ENCODE results near the gene KAZN.

KAZN gene

DNA sequence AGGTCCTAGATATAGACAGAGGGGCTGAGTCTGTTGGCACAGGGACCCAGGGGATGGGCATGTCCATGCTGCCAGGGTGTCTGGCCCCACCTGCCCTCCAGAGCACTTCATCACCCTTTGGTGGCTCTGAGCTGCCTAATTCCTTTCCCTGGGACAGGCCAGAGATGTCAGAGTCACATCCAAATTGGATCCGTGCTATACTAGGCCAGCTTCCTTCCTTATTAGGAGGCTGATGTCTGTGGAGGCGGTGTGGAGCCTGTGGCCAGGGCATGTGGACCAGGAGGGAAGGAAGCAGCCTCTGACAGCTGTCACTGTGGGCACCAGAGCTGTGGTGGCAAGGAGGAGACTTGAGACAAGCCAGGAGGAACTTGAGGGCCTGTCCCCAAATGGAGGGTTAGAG lies 477.3 kb downstream of the KAZN start:
- H3K4me3 ChIP-seq (ENCODE audit: low read length): no peak overlapping the region
- TF ChIP-seq, protein P1, sequence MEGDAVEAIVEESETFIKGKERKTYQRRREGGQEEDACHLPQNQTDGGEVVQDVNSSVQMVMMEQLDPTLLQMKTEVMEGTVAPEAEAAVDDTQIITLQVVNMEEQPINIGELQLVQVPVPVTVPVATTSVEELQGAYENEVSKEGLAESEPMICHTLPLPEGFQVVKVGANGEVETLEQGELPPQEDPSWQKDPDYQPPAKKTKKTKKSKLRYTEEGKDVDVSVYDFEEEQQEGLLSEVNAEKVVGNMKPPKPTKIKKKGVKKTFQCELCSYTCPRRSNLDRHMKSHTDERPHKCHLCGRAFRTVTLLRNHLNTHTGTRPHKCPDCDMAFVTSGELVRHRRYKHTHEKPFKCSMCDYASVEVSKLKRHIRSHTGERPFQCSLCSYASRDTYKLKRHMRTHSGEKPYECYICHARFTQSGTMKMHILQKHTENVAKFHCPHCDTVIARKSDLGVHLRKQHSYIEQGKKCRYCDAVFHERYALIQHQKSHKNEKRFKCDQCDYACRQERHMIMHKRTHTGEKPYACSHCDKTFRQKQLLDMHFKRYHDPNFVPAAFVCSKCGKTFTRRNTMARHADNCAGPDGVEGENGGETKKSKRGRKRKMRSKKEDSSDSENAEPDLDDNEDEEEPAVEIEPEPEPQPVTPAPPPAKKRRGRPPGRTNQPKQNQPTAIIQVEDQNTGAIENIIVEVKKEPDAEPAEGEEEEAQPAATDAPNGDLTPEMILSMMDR (conservative IDR thresholded peaks at IDR 0.05; ENCODE audit: low read length): no peak
- DNase-seq (ENCODE audit: low read depth): no peak

DNA sequence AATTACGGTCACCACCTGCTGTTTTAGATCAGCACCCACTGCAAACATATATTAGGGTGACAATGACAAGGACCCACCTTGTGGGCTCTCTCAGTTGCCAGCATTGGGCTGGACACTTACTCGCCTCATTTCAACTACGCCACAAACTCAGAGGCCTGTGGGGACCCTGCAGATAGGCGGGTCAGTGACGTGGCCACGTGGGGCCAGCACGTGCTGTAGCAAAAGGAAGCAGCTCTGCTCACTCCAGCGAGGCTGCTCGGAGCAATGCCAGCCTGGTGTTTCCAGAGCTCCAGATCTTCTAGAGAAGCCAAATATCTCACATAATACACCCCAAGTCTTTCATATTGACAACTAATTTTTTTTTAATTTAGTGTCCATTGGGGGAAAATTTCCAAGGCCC lies 478.3 kb downstream of the KAZN start:
- no peak overlapping the region for H3K4me3 ChIP-seq (ENCODE audit: low read length)
- no peak for DNase-seq (ENCODE audit: low read depth)
- TF ChIP-seq, protein P1 (conservative IDR thresholded peaks at IDR 0.05; ENCODE audit: low read length): no peak

DNA sequence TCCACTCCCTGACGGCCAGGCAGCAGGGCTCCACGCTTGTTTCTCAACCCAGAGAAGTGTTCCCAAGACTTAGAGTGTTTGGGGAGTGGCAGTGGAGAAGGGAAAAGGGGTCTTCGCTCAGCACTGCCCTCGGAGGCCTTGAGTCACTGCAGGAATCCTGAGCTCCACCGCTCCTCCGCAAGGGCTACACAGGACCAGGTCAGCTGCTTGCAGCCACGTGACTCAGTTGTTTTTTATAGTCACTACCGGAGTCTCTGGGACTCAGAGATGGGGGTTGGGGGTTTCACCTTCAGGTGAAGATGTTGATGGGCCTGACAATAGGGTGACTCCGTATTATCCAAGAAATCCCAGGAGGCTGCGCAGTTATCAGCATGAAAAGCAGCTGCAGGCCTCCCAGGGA lies 478.9 kb downstream of the KAZN start:
- no peak for DNase-seq (ENCODE audit: low read depth)
- no peak overlapping the region for H3K4me3 ChIP-seq (ENCODE audit: low read length)
- TF ChIP-seq, protein P1 (conservative IDR thresholded peaks at IDR 0.05; ENCODE audit: low read length): no peak

DNA sequence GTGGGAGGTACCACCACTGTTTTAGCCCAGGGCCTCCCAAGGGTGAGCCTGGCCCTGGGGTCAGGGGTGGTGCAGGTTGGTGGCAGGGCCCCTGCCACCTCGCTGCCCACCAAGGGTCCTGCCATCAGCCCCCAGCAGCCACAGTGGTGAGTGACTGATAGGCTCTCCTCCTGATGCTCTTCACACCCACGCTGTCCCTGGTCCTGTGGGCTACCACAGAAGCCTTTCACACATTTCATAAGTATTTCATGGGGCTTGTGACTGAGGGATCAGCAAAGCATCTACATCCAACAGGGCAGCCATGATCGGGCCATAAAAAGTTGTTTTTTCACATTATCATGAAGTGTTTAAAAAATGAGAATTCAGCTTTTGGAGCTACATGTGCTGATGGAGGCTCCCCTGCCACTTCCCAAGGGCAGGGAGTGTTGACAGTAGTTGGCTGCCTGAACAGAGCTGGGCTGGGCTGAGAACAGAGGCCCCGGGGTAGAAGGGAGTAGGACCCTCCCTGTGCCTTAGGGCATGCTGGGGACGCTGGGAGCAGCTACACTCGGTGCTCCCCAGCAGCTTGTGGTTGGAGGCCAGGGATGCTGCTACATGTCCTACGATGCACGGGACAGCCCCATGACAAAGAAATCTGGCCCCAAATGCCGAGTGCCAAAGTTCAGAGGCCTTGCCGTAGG lies 482.0 kb downstream of the KAZN start:
- no peak overlapping the region for H3K4me3 ChIP-seq (ENCODE audit: low read length)
- no peak for DNase-seq (ENCODE audit: low read depth)
- TF ChIP-seq, protein P1 (conservative IDR thresholded peaks at IDR 0.05; ENCODE audit: low read length): no peak

DNA sequence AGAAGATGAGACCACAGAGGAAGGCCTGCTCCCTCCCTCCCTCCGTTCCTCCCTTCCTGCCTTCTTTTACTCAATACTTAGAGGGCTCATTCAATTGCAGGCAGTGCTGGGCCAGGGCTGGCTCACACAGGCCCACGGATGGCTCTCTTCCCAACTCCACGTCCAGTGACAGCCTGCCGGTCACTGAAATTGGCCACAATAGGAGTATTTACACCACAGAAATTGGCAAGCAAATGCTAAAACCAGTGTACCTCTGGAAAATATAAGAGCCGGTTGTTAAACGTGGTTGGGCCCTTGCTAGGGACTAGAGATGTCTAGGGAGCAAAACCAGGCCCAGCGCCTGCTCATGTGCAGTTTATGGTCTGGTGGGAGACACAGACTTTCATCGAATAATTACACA lies 482.6 kb downstream of the KAZN start:
- no peak for DNase-seq (ENCODE audit: low read depth)
- TF ChIP-seq, protein P1 (conservative IDR thresholded peaks at IDR 0.05; ENCODE audit: low read length): no peak
- no peak overlapping the region for H3K4me3 ChIP-seq (ENCODE audit: low read length)

DNA sequence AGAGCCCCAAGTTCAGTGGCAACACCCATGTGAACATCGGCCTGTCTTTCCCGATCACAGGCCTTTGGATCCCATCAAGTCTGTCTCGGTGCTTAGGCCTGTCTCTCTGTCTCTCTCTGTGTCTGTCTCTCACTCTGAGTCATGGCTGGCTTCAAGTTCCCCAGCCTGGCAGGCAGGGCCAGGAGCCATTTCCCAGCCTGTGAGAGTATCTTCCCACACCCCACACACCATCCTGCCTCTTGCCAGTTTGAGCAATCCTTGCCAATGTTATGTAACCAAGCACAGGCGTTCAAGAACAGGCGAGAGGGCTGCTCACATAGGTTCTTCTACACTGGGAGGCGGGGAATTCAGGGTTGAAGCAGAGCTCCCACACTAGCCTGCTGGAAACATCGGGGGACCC lies 485.1 kb downstream of the KAZN start:
- TF ChIP-seq, protein P1 (conservative IDR thresholded peaks at IDR 0.05; ENCODE audit: low read length): no peak
- no peak overlapping the region for H3K4me3 ChIP-seq (ENCODE audit: low read length)
- peak; percentile 34 for DNase-seq (ENCODE audit: low read depth)

DNA sequence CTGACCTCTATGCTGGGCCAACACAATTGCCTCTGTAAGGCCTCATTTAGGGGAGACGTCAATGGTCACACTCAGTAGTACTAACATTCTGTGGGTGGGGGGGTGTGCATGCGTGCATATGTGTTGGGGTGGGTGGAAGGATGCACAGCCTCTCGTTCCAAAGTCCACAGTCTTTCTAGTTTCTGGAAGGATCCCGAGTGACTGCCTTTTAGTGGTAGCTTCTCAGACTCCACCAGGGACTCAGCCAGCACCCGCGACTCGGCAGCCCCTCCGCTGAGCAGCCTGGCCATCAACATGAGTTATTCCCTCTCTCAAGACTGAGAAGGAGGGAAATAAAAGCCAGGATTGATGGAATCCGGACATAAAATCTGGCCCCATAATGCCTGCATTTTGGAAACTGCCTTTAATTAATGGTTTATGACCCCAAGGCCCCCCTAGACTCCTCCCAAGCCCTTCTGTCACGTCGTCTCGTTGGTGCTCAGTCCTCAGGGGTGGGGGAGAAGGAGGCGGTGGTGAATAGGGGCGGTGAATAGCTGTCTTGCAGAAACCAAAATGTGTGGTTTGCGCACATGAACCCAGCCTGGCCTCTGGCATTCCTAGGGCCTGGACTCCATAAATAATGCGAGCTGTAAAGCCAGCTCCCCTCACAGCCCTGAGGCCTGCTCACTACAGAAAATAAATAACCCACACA lies 489.9 kb downstream of the KAZN start:
- DNase-seq (ENCODE audit: low read depth): peak; percentile 35
- TF ChIP-seq, protein P1 (conservative IDR thresholded peaks at IDR 0.05; ENCODE audit: low read length): no peak
- no peak overlapping the region for H3K4me3 ChIP-seq (ENCODE audit: low read length)
